CD14-positive monocyte (primary cell): ENCODE results near the gene SART1. TPM values are rescaled to one million over a fixed set of nuclear protein-coding genes. Genes with fewer than 3 reads are reported as not detected.

Source experiments
- DNase-seq, 3 donors: peaks; one replicate each; pipeline ENCODE4 v3.0.0-alpha.2; 2011 to 2022
- H2AFZ ChIP-seq: 2 replicates; pipeline ENCODE4 v1.6.0; 2012; ENCODE audit warnings: mild to moderate bottlenecking, low read depth, low read length, inconsistent platforms; ENCODE audit not compliant: insufficient read depth, poor library complexity, severe bottlenecking
- H3K27ac ChIP-seq, 2 donors: 1 replicate in 1 of 2; 2 replicates in 1 of 2; pipeline ENCODE4 v1.5.1; 2012 to 2013; ENCODE audit warnings: low read length in 2 of 2, control low read depth in 1 of 2, inconsistent platforms in 1 of 2, low read depth in 1 of 2, mild to moderate bottlenecking in 1 of 2
- H3K27me3 ChIP-seq, 2 donors: one replicate each; pipeline versions ENCODE4 v1.6.0 to v1.6.1; 2011 to 2013; ENCODE audit warnings: low read length in 2 of 2; ENCODE audit not compliant: control insufficient read depth in 2 of 2, insufficient read depth in 2 of 2
- H3K36me3 ChIP-seq, 2 donors: replicated peaks in 1 of 2; 1 replicate in 1 of 2; 2 replicates in 1 of 2; pipeline versions ENCODE4 v1.5.1 to v1.6.1; 2012 to 2013; ENCODE audit warnings: low read length in 2 of 2, control low read depth in 1 of 2, inconsistent platforms in 1 of 2, mild to moderate bottlenecking in 1 of 2; ENCODE audit not compliant: insufficient read depth in 2 of 2, control insufficient read depth in 1 of 2
- H3K4me1 ChIP-seq, 2 donors: 1 replicate in 1 of 2; 2 replicates in 1 of 2; pipeline versions ENCODE4 v1.5.1 to v1.6.1; 2012 to 2013; ENCODE audit warnings: low read length in 2 of 2, control low read depth in 1 of 2, inconsistent platforms in 1 of 2, mild to moderate bottlenecking in 1 of 2, moderate library complexity in 1 of 2; ENCODE audit not compliant: insufficient read depth in 2 of 2, control insufficient read depth in 1 of 2
- H3K4me2 ChIP-seq: replicated peaks from 2 replicates; pipeline ENCODE3; 2012; ENCODE audit warnings: low read length, moderate library complexity, mild to moderate bottlenecking; ENCODE audit not compliant: poor library complexity, severe bottlenecking; ENCODE audit errors: extremely low read depth
- H3K4me3 ChIP-seq, 3 experiments: fragments of 200-600 bp in 1 of 3; sonication (generic) in 1 of 3; replicated peaks in 1 of 3; 1 replicate in 2 of 3; 2 replicates in 1 of 3; pipeline ENCODE4 v1.5.1; 2011 to 2013; ENCODE audit warnings: low read length in 3 of 3, mild to moderate bottlenecking in 3 of 3, control low read depth in 2 of 3, low read depth in 2 of 3, inconsistent platforms in 1 of 3, moderate library complexity in 1 of 3
- H3K79me2 ChIP-seq: 2 replicates; pipeline ENCODE4 v1.6.0; 2012; ENCODE audit warnings: mild to moderate bottlenecking, control low read depth, inconsistent platforms, low read length, moderate library complexity; ENCODE audit not compliant: insufficient read depth
- H3K9ac ChIP-seq: 2 replicates; pipeline ENCODE4 v1.6.0; 2017; ENCODE audit warnings: low read length, mild to moderate bottlenecking; ENCODE audit not compliant: insufficient read depth, poor library complexity, severe bottlenecking
- H3K9me3 ChIP-seq, 2 donors: replicated peaks in 1 of 2; 1 replicate in 1 of 2; 2 replicates in 1 of 2; pipeline versions ENCODE4 v1.5.1 to v1.6.1; 2012 to 2013; ENCODE audit warnings: low read length in 2 of 2, control low read depth in 1 of 2; ENCODE audit not compliant: control insufficient read depth in 1 of 2, insufficient read depth in 1 of 2
- H4K20me1 ChIP-seq: 2 replicates; pipeline ENCODE4 v1.6.0; 2012; ENCODE audit warnings: mild to moderate bottlenecking, low read length, control low read depth, moderate library complexity; ENCODE audit not compliant: insufficient read depth
- H3K27ac Mint-ChIP-seq, 7 donors: one replicate each; pipeline ENCODE4 v1.8.0; 2020; ENCODE audit warnings: mild to moderate bottlenecking in 7 of 7, mixed read lengths in 7 of 7, moderate library complexity in 6 of 7, inconsistent platforms in 2 of 7
- H3K27me3 Mint-ChIP-seq, 3 donors: one replicate each; pipeline ENCODE4 v1.8.0; 2021 to 2022; ENCODE audit warnings: low read depth in 3 of 3, mild to moderate bottlenecking in 3 of 3, mixed read lengths in 3 of 3, moderate library complexity in 3 of 3, inconsistent platforms in 1 of 3
- H3K36me3 Mint-ChIP-seq, 2 donors: one replicate each; pipeline ENCODE4 v1.8.0; 2020; ENCODE audit warnings: mixed read lengths in 2 of 2, inconsistent platforms in 1 of 2, mild to moderate bottlenecking in 1 of 2
- H3K4me1 Mint-ChIP-seq: one replicate; pipeline ENCODE4 v1.8.0; 2020; ENCODE audit warnings: mild to moderate bottlenecking, mixed read lengths
- H3K4me3 Mint-ChIP-seq, 2 donors: one replicate each; pipeline ENCODE4 v1.8.0; 2020; ENCODE audit warnings: mild to moderate bottlenecking in 2 of 2, mixed read lengths in 2 of 2, moderate library complexity in 1 of 2
- H3K9me3 Mint-ChIP-seq, 7 donors: one replicate each; pipeline ENCODE4 v1.8.0; 2020 to 2022; ENCODE audit warnings: mixed read lengths in 7 of 7, mild to moderate bottlenecking in 6 of 7, moderate library complexity in 6 of 7, inconsistent platforms in 2 of 7
- WGBS: methylation state at CpG from one replicate; pipeline ENCODE4 v1.1.5; 2013; ENCODE audit warnings: missing lambda C conversion rate; ENCODE audit not compliant: insufficient coverage; 5-methylcytosine and 5-hydroxymethylcytosine counted together
- intact Hi-C, 2 donors: fragments of 100-400 bp; cut with micrococcal nuclease; formaldehyde crosslinking; loops; one replicate each; pipeline versions ENCODE4 v1.15.0 to v1.15.1; 2023
- polyA plus RNA-seq, 3 donors: library from polyadenylated mRNA; depleted of rRNA in 1 of 3; unstranded in 2 of 3; stranded (reverse) in 1 of 3; fragments of 300-500 nt in 2 of 3; fragments of >200 nt in 1 of 3; fragmentation: Illumina TruSeq in 2 of 3; gene quantifications; 1 replicate in 2 of 3; 2 replicates in 1 of 3; pipeline ENCODE4 v1.2.3, GENCODE V29; 2012 to 2021
- TF ChIP-seq, protein P1 (sequence below): fragments of 200-600 bp; IDR thresholded peaks from one replicate; pipeline ENCODE4 v1.8.0; 2022; ENCODE audit warnings: antibody characterized with exemption, mild to moderate bottlenecking

SART1 gene
- polyA plus RNA-seq, 3 donors: 8.9 to 52.8 (median 16.1) TPM

DNA sequence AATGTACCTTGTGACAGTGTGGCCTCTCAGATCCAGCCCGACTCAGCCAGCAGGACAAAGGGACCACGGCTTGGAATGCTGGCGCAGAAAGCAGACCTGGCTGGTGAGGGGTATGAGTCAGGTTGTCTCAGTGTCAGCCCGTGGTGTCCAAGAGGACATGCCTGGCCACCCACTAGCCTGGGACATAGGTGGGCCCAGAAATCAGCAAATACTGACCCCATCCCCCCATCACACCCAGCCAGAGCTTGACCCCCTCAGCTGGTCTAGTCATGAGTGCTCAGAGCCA, 45.3 kb downstream of the SART1 start:
- peaks cover 11 to 30% of the 10 kb centered on the region in 2 donors for H3K36me3 Mint-ChIP-seq
- Histone ChIP-seq H2AFZ (no peak overlapping the region), H3K79me2 (peaks cover 19% of the 10 kb centered on the region), H3K4me3 (no peak overlapping the region), H4K20me1 (peaks cover 5% of the 10 kb centered on the region), H3K27ac (no peak overlapping the region), H3K9me3 (no peaks in the 10 kb centered on the region), H3K36me3 (peaks cover 10 to 26% of the 10 kb centered on the region in 2 donors), H3K4me1 (peaks cover 13 to 16% of the 10 kb centered on the region in 2 donors), H3K9ac (no peak overlapping the region), H3K27me3 (peaks cover 10 to 18% of the 10 kb centered on the region in 2 donors), H3K4me2 (no peak overlapping the region)
- peaks cover 15% of the 10 kb centered on the region for H3K4me1 Mint-ChIP-seq
- peaks cover 0 to 2% (median 2%) of the 10 kb centered on the region in 7 donors for H3K9me3 Mint-ChIP-seq
- intact Hi-C loops: no loop called here
- no peak for DNase-seq
- TF ChIP-seq, protein P1, sequence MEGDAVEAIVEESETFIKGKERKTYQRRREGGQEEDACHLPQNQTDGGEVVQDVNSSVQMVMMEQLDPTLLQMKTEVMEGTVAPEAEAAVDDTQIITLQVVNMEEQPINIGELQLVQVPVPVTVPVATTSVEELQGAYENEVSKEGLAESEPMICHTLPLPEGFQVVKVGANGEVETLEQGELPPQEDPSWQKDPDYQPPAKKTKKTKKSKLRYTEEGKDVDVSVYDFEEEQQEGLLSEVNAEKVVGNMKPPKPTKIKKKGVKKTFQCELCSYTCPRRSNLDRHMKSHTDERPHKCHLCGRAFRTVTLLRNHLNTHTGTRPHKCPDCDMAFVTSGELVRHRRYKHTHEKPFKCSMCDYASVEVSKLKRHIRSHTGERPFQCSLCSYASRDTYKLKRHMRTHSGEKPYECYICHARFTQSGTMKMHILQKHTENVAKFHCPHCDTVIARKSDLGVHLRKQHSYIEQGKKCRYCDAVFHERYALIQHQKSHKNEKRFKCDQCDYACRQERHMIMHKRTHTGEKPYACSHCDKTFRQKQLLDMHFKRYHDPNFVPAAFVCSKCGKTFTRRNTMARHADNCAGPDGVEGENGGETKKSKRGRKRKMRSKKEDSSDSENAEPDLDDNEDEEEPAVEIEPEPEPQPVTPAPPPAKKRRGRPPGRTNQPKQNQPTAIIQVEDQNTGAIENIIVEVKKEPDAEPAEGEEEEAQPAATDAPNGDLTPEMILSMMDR: no peak
- no peak overlapping the region for H3K27ac Mint-ChIP-seq
- H3K27me3 Mint-ChIP-seq: peaks cover 18 to 25% (median 24%) of the 10 kb centered on the region in 3 donors
- H3K4me3 Mint-ChIP-seq: no peak overlapping the region
- 100% methylated on average over 2 of the region's 4 CpGs for WGBS

GRCh38 chr11:66007201-66007634, 45.7 kb downstream of the SART1 start:
- intact Hi-C loops: no loop called here

More at GRCh38 chr11:66007201-66007634, 45.7 kb downstream of the SART1 start:
- Histone ChIP-seq H3K4me1 (peaks cover 16 to 20% of the 10 kb centered on the region in 2 donors), H3K36me3 (peaks cover 10 to 26% of the 10 kb centered on the region in 2 donors), H3K4me2 (no peak overlapping the region), H3K79me2 (peaks cover 17% of the 10 kb centered on the region), H3K27ac (no peak overlapping the region), H3K4me3 (no peak overlapping the region), H3K9ac (no peak overlapping the region), H3K27me3 (peaks cover 13 to 21% of the 10 kb centered on the region in 2 donors), H4K20me1 (peaks cover 5% of the 10 kb centered on the region), H3K9me3 (no peaks in the 10 kb centered on the region), H2AFZ (no peak overlapping the region)
- Mint-ChIP-seq H3K4me1 (peaks cover 18% of the 10 kb centered on the region), H3K9me3 (peaks cover 0 to 2% (median 2%) of the 10 kb centered on the region in 7 donors), H3K27me3 (peaks cover 20 to 29% (median 28%) of the 10 kb centered on the region in 3 donors), H3K4me3 (no peak overlapping the region), H3K36me3 (peaks cover 11 to 30% of the 10 kb centered on the region in 2 donors), H3K27ac (no peak overlapping the region)
- no peak for DNase-seq
- TF ChIP-seq, protein P1: no peak
- 80% methylated on average over 2 of the region's 5 CpGs for WGBS
